Liver (tissue), 3 donors: ENCODE data around the gene AP1M2.

Experiments used
- CTCF ChIP-seq: fragments of 150-350 bp; IDR thresholded peaks from 2 replicates; pipeline ENCODE4 v1.5.1; 2017; ENCODE audit warnings: improper control_type of control experiment, low read depth, low read length; ENCODE audit not compliant: missing input control
- FOXA1 ChIP-seq: IDR thresholded peaks from 2 replicates; pipeline ENCODE4 v1.6.1; 2016; ENCODE audit warnings: antibody characterized with exemption
- GABPA ChIP-seq, 2 donors: IDR thresholded peaks in 1 of 2; conservative IDR thresholded peaks in 1 of 2; 2 replicates each; pipeline ENCODE4 v1.6.1; 2016; ENCODE audit warnings: antibody characterized with exemption in 2 of 2, mild to moderate bottlenecking in 1 of 2, moderate library complexity in 1 of 2
- HNF4A ChIP-seq, 2 donors: conservative IDR thresholded peaks; 2 replicates each; pipeline ENCODE4 v1.6.1; 2016; ENCODE audit warnings: antibody characterized with exemption in 2 of 2, mild to moderate bottlenecking in 2 of 2
- JUND ChIP-seq, 2 donors: IDR thresholded peaks; 2 replicates each; pipeline ENCODE4 v1.6.1; 2016; ENCODE audit warnings: antibody characterized with exemption in 2 of 2
- MAX ChIP-seq: IDR thresholded peaks from 2 replicates; pipeline ENCODE4 v1.6.1; 2016; ENCODE audit warnings: antibody characterized with exemption
- NR2F2 ChIP-seq: IDR thresholded peaks from 2 replicates; pipeline ENCODE4 v1.6.1; 2016; ENCODE audit warnings: antibody characterized with exemption
- RAD21 ChIP-seq, 2 donors: IDR thresholded peaks; 2 replicates each; pipeline ENCODE4 v1.6.1; 2016; ENCODE audit warnings: antibody characterized with exemption in 2 of 2, mild to moderate bottlenecking in 2 of 2
- REST ChIP-seq: IDR thresholded peaks from 2 replicates; pipeline ENCODE4 v1.6.1; 2016; ENCODE audit warnings: antibody characterized with exemption, mild to moderate bottlenecking
- RXRA ChIP-seq, 2 donors: IDR thresholded peaks; 2 replicates each; pipeline ENCODE4 v1.6.1; 2017 to 2018; ENCODE audit warnings: antibody characterized with exemption in 2 of 2, mild to moderate bottlenecking in 1 of 2
- YY1 ChIP-seq: IDR thresholded peaks from 2 replicates; pipeline ENCODE4 v1.6.1; 2016; ENCODE audit warnings: antibody characterized with exemption, mild to moderate bottlenecking
- donor health status: healthy.
- donor health status: healthy.

- no peak for TF ChIP-seq YY1
- no peak for TF ChIP-seq CTCF
- TF ChIP-seq JUND (IDR thresholded peaks at IDR 0.05): no peak
- no peak for TF ChIP-seq NR2F2
- no peak for TF ChIP-seq FOXA1
- TF ChIP-seq MAX: no peak
- no peak for TF ChIP-seq REST
- TF ChIP-seq RAD21 (IDR thresholded peaks at IDR 0.05): no peak
- no peak for TF ChIP-seq GABPA (IDR thresholded peaks at IDR 0.05 in 1 of 2, conservative IDR thresholded peaks at IDR 0.05 in 1 of 2)
- TF ChIP-seq RXRA (IDR thresholded peaks at IDR 0.05): no peak
- no peak for TF ChIP-seq HNF4A (conservative IDR thresholded peaks at IDR 0.05)
These were observed 31.5 kb downstream of the AP1M2 start for GRCh38 chr19:10555610-10555973.
